NCI-H2171 (cell line): Measurements from ENCODE around the gene EIF3I.
A peak's percentile ranks its signal among the peaks of the same experiment; 100 is the strongest.

Source experiments
- DNase-seq: peaks from one replicate; lab custom pipeline; 2025; lab: John Stamatoyannopoulos, UW

Gene EIF3I

GRCh38 chr1:32198237-32199042, 23.8 kb upstream of the EIF3I start:
- no peak for DNase-seq

- DNase-seq: no peak
Measured at GRCh38 chr1:32199043-32199716, 23.0 kb upstream of the EIF3I start.

GRCh38 chr1:32199717-32200072, 22.5 kb upstream of the EIF3I start:
- DNase-seq: no peak

GRCh38 chr1:32200226-32201010, 21.8 kb upstream of the EIF3I start, which contains the start of gene CCDC28B:
CCDC28B (plus strand) TSS chr1:32200595; CDS start chr1:32201936, 1,341 bp downstream.
- DNase-seq: peak; percentile 57

- no peak for DNase-seq
Measured at GRCh38 chr1:32201011-32201855, 21.0 kb upstream of the EIF3I start.

- DNase-seq: no peak
Measured at GRCh38 chr1:32204943-32205361, 17.3 kb upstream of the EIF3I start.

- peak; percentile 93 for DNase-seq
Measured at GRCh38 chr1:32205401-32206370, 16.5 kb upstream of the EIF3I start, which contains the start of gene IQCC. IQCC (plus strand) TSS chr1:32205671; CDS start chr1:32205682, 11 bp downstream.

GRCh38 chr1:32208469-32208868, 13.7 kb upstream of the EIF3I start:
- no peak for DNase-seq

- peak; percentile 92 for DNase-seq
Measured at GRCh38 chr1:32208891-32209328, 13.3 kb upstream of the EIF3I start, which contains the start of gene DCDC2B. DCDC2B (plus strand) TSS chr1:32209089; CDS start chr1:32209094, 5 bp downstream.

- DNase-seq: peak; percentile 34
Measured at GRCh38 chr1:32215629-32216480, 6.4 kb upstream of the EIF3I start.

GRCh38 chr1:32216566-32216965, 5.6 kb upstream of the EIF3I start:
- no peak for DNase-seq

GRCh38 chr1:32219022-32219421, 3.2 kb upstream of the EIF3I start:
- DNase-seq: no peak

- DNase-seq: no peak
Measured at GRCh38 chr1:32220746-32221580, 1.2 kb upstream of the EIF3I start.

- no peak for DNase-seq
Measured at GRCh38 chr1:32221581-32221979, 627 bp upstream of the EIF3I start.

GRCh38 chr1:32223683-32224082, 1.5 kb downstream of the EIF3I start:
- no peak for DNase-seq

- no peak for DNase-seq
Measured at GRCh38 chr1:32224285-32224684, 2.1 kb downstream of the EIF3I start.

- DNase-seq: no peak
Measured at GRCh38 chr1:32228771-32229170, 6.6 kb downstream of the EIF3I start.

- no peak for DNase-seq
Measured at GRCh38 chr1:32231843-32232432, 9.7 kb downstream of the EIF3I start.
